CD4-positive, CD25-positive, alpha-beta regulatory T cell (primary cell): ENCODE measurements around the gene SLC12A7. TPM values are rescaled to one million over a fixed set of nuclear protein-coding genes. Genes with fewer than 3 reads are reported as not detected.

Experiments
- ATAC-seq, 2 donors: fragments of 150-1000 bp; cut with Tn5 transposase; one replicate each; pipeline ENCODE4 v1.10.0; 2021; ENCODE audit warnings: low read depth in 2 of 2, moderate number of reproducible peaks in 2 of 2, moderate library complexity in 1 of 2
- DNase-seq, 3 donors: peaks; one replicate each; pipeline versions ENCODE4 v3.0.0 to v3.0.0-alpha.2; 2012 to 2022; ENCODE audit warnings: mixed read lengths in 1 of 3
- H3K27ac ChIP-seq: one replicate; pipeline ENCODE4 v1.7.0; 2013; ENCODE audit warnings: mild to moderate bottlenecking, low read length; ENCODE audit not compliant: insufficient read depth, poor library complexity, severe bottlenecking
- H3K27me3 ChIP-seq: one replicate; pipeline ENCODE4 v1.7.0; 2013; ENCODE audit warnings: low read length; ENCODE audit not compliant: control insufficient read depth, insufficient read depth
- H3K36me3 ChIP-seq: one replicate; pipeline ENCODE4 v1.7.0; 2013; ENCODE audit warnings: mild to moderate bottlenecking, low read length, moderate library complexity; ENCODE audit not compliant: control insufficient read depth, insufficient read depth
- H3K4me1 ChIP-seq: 2 replicates; pipeline ENCODE4 v1.7.0; 2013; ENCODE audit warnings: mild to moderate bottlenecking, low read length; ENCODE audit not compliant: insufficient read depth, control insufficient read depth, poor library complexity, severe bottlenecking
- H3K4me3 ChIP-seq: one replicate; pipeline ENCODE4 v1.7.0; 2013; ENCODE audit warnings: low read depth, mild to moderate bottlenecking, low read length, moderate library complexity
- H3K9me3 ChIP-seq, 2 experiments: 1 replicate in 1 of 2; 2 replicates in 1 of 2; pipeline ENCODE4 v1.7.0; 2013; ENCODE audit warnings: low read length in 2 of 2, mild to moderate bottlenecking in 1 of 2, moderate library complexity in 1 of 2; ENCODE audit not compliant: control insufficient read depth in 2 of 2
- H3K27ac Mint-ChIP-seq, 3 donors: one replicate each; pipeline ENCODE4 v1.8.0; 2020 to 2022; ENCODE audit warnings: mild to moderate bottlenecking in 3 of 3, mixed read lengths in 3 of 3, moderate library complexity in 2 of 3
- H3K27me3 Mint-ChIP-seq: one replicate; pipeline ENCODE4 v1.8.0; 2022; ENCODE audit warnings: mild to moderate bottlenecking, mixed read lengths
- H3K36me3 Mint-ChIP-seq: one replicate; pipeline ENCODE4 v1.8.0; 2020; ENCODE audit warnings: mixed read lengths
- H3K4me1 Mint-ChIP-seq, 4 donors: one replicate each; pipeline ENCODE4 v1.8.0; 2020 to 2022; ENCODE audit warnings: mixed read lengths in 4 of 4, mild to moderate bottlenecking in 1 of 4
- H3K4me3 Mint-ChIP-seq, 4 donors: one replicate each; pipeline ENCODE4 v1.8.0; 2020 to 2022; ENCODE audit warnings: mild to moderate bottlenecking in 4 of 4, mixed read lengths in 4 of 4, moderate library complexity in 3 of 4
- H3K9me3 Mint-ChIP-seq, 7 donors: one replicate each; pipeline ENCODE4 v1.8.0; 2020 to 2022; ENCODE audit warnings: mixed read lengths in 7 of 7, mild to moderate bottlenecking in 3 of 7, moderate library complexity in 2 of 7
- polyA plus RNA-seq, 4 donors: library from polyadenylated mRNA; unstranded; fragments of 300-500 nt; fragmentation: Illumina TruSeq; gene quantifications; one replicate each; pipeline ENCODE4 v1.2.3, GENCODE V29; 2021
- total RNA-seq: library from RNA; stranded (reverse); gene quantifications from one replicate; pipeline ENCODE4 v1.2.3, GENCODE V29; 2022

The SLC12A7 gene
- total and polyA plus RNA-seq, 5 donors from 2014 or later = 2.2 to 16.0 (median 7.0) TPM

DNA sequence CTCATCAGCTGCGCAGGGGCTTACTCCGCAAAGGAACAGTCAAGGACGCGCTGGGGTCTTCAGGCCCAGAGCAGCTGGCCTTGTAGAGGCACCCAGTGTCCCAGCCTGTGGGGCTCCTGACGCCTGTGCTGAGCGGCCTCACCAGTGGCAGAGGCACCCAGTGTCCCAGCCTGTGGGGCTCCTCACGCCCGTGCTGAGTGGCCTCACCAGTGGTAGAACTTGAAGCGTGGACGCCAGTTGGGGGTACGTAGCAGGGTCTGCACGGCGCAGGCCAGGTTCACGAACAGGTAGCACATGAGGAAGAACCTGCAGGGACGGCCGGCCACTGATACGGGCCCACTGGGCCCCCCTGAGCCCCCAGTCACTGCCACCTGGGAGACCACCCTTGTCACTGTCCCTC, 35.9 kb downstream of the SLC12A7 start:
- H3K4me1 Mint-ChIP-seq = peaks cover 0 to 1% (median 0%) of the 10 kb centered on the region in 4 donors
- peaks cover 25% of the 10 kb centered on the region for H3K36me3 ChIP-seq
- H3K9me3 ChIP-seq = no peaks in the 10 kb centered on the region
- H3K27ac Mint-ChIP-seq = no peak overlapping the region
- H3K27ac ChIP-seq = no peak overlapping the region
- no peak overlapping the region for H3K4me3 Mint-ChIP-seq
- H3K4me1 ChIP-seq = no peaks in the 10 kb centered on the region
- no peak for ATAC-seq
- no peaks in the 10 kb centered on the region for H3K27me3 Mint-ChIP-seq
- H3K9me3 Mint-ChIP-seq = no peaks in the 10 kb centered on the region
- H3K27me3 ChIP-seq = no peaks in the 10 kb centered on the region
- no peak overlapping the region for H3K4me3 ChIP-seq
- peaks cover 11% of the 10 kb centered on the region for H3K36me3 Mint-ChIP-seq
- DNase-seq = no peak

DNA sequence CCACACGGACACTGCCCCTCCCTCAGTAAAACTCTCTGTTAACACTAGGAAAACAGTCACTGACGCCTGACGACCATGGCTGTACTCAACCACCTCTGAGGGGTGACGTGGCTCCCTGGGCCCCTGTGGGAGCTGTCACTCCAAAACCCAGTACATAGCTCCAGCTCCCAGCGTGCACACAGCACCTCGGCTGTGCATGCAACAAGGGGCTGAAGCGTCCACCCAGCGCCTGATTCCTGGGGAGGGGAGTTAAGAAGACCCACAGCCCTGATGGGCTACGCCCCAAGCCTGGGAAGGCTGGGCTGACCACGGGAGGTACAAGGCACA, 36.3 kb downstream of the SLC12A7 start:
- Histone ChIP-seq H3K4me3 (no peak overlapping the region), H3K4me1 (no peaks in the 10 kb centered on the region), H3K36me3 (peaks cover 24% of the 10 kb centered on the region), H3K27ac (no peak overlapping the region), H3K27me3 (no peaks in the 10 kb centered on the region), H3K9me3 (no peaks in the 10 kb centered on the region)
- DNase-seq (no peak), ATAC-seq (no peak)
- no peak overlapping the region for H3K27ac Mint-ChIP-seq
- no peak overlapping the region for H3K4me3 Mint-ChIP-seq
- H3K9me3 Mint-ChIP-seq = no peaks in the 10 kb centered on the region
- no peaks in the 10 kb centered on the region for H3K27me3 Mint-ChIP-seq
- H3K36me3 Mint-ChIP-seq = peaks cover 7% of the 10 kb centered on the region
- no peaks in the 10 kb centered on the region for H3K4me1 Mint-ChIP-seq

DNA sequence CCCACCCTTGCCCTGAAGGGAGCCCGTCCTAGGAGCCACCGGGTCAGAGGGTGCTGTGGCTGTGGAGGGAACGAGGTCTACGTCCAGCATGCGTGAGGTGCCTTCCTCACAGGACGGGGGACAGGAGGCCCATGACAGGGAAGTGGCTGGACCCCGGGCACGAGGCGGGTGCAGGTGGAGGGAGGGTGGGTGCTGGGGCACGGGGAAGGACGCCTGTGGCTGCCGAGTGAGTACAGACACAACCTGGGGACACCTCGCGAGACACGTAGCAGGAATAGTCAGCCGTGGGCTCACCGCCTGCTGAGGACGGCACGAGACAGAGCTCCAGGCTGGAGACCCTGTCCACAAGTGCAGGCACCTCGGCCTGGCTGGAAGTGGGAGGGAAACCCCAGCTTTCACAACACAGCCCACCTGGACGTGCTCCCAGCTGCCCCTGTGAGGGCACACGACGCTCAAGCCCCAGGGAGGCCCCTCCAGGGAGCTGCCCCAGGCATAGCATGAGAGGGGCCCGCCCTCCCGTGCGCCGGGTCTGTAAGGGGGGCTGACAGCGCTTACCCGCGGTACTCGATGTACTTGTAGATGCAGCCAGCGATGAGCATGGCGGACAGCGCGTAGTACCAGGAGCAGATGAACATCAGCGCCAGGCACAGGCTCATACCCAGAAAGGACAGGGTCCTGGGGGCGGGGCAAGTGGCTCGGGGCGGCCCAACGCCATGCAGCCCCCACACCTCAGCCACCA, 36.9 kb downstream of the SLC12A7 start:
- no peaks in the 10 kb centered on the region for H3K9me3 ChIP-seq
- H3K27ac Mint-ChIP-seq = no peak overlapping the region
- DNase-seq (no peak), ATAC-seq (no peak)
- H3K4me1 ChIP-seq = no peaks in the 10 kb centered on the region
- no peak overlapping the region for H3K4me3 ChIP-seq
- no peaks in the 10 kb centered on the region for H3K4me1 Mint-ChIP-seq
- peaks cover 7% of the 10 kb centered on the region for H3K36me3 Mint-ChIP-seq
- no peaks in the 10 kb centered on the region for H3K27me3 Mint-ChIP-seq
- no peaks in the 10 kb centered on the region for H3K27me3 ChIP-seq
- peaks cover 22% of the 10 kb centered on the region for H3K36me3 ChIP-seq
- no peak overlapping the region for H3K27ac ChIP-seq
- no peaks in the 10 kb centered on the region for H3K9me3 Mint-ChIP-seq
- H3K4me3 Mint-ChIP-seq = no peak overlapping the region

DNA sequence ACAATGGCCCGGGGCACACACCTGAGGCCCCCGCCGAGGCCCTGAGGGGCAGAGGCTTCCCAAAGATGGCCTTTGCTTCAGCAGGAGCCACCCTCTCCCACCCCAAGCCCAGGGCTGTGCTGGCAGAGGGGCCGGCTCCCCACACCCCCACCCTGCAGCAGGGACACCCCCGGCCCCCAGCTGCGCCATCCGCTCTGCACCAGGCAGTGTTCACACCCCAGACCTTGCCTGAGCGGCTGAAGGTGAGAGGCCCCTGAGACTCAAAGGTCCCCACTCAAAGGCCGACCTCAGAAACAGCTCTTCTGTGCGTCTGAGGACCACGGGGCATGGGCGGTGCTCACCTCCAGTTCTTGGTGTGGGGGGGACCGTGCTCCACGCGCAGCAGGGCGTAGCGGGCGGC, 37.6 kb downstream of the SLC12A7 start:
- no peak overlapping the region for H3K4me3 ChIP-seq
- H3K27ac Mint-ChIP-seq = no peak overlapping the region
- H3K4me1 ChIP-seq = no peaks in the 10 kb centered on the region
- peaks cover 7% of the 10 kb centered on the region for H3K36me3 Mint-ChIP-seq
- H3K36me3 ChIP-seq = peaks cover 20% of the 10 kb centered on the region
- H3K27ac ChIP-seq = no peak overlapping the region
- H3K9me3 Mint-ChIP-seq = no peaks in the 10 kb centered on the region
- no peak overlapping the region for H3K4me3 Mint-ChIP-seq
- H3K4me1 Mint-ChIP-seq = no peaks in the 10 kb centered on the region
- ATAC-seq = no peak
- H3K27me3 ChIP-seq = no peaks in the 10 kb centered on the region
- no peak for DNase-seq
- no peaks in the 10 kb centered on the region for H3K27me3 Mint-ChIP-seq
- H3K9me3 ChIP-seq = no peaks in the 10 kb centered on the region

DNA sequence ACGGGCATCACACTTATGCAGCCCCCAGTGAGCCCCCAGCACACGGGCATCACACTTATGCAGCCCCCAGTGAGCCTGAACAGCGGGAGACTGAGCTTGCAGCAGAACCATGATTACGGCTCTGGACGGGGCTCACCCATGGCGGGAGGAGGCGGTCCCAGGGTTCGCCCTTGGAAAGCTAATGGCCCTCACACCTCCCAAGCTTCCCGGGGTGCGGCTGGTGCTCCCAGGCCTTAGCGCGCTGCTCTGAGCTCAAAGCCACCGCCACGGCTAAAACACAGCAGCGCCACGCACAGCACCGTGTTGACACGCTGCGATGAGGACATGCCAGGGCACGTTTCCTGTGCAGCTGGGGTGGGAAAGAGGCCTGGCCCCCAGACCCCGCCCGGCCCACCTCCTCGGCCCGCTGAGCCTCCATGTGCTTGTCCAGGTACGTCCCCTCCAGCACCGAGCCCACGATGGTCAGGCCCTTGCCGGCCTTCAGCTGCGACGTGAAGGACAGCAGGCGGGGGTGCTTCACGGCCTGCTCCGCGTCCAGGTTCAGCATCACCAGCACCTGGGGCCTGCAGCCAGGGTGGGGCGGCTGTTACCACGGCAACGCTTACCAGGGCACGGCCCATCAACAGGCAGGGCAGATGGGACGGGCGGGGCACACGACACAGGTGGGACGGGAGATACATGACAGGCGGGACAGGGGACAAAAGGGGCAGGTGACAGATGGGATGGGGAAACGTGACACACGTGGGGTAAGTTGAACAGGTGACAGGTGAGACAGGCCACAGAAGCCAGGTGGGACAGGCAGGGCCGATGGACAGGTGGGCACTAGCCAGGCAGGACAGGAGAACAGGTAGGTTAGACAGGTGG, 38.4 kb downstream of the SLC12A7 start:
- Mint-ChIP-seq H3K9me3 (no peaks in the 10 kb centered on the region), H3K27ac (no peak overlapping the region), H3K36me3 (peaks cover 7% of the 10 kb centered on the region), H3K4me1 (no peaks in the 10 kb centered on the region), H3K4me3 (no peak overlapping the region), H3K27me3 (no peaks in the 10 kb centered on the region)
- H3K9me3 ChIP-seq = no peaks in the 10 kb centered on the region
- DNase-seq (no peak), ATAC-seq (no peak)
- peaks cover 18% of the 10 kb centered on the region for H3K36me3 ChIP-seq
- H3K27me3 ChIP-seq = no peaks in the 10 kb centered on the region
- no peak overlapping the region for H3K27ac ChIP-seq
- no peaks in the 10 kb centered on the region for H3K4me1 ChIP-seq
- H3K4me3 ChIP-seq = no peak overlapping the region

DNA sequence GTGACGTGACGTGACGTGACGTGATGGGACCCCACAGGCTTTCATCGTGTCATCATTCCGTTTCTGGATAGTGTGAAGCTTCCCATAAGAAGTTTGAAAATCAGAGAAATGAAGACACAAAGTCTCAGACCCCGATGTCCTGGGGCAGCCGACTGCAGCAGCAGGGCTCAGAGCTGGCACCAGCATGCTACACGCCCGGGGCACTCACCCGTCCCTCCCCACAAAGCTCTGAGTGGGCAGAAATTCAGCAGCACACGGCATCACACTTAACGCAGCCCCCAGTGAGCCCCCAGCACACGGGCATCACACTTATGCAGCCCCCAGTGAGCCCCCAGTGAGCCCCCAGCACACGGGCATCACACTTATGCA, 42.2 kb downstream of the SLC12A7 start:
- no peak for DNase-seq
- Histone ChIP-seq H3K27ac (no peak overlapping the region), H3K36me3 (peaks cover 17% of the 10 kb centered on the region), H3K4me1 (no peaks in the 10 kb centered on the region), H3K9me3 (no peaks in the 10 kb centered on the region), H3K4me3 (no peak overlapping the region), H3K27me3 (no peaks in the 10 kb centered on the region)
- H3K4me3 Mint-ChIP-seq = no peak overlapping the region
- no peaks in the 10 kb centered on the region for H3K27me3 Mint-ChIP-seq
- H3K4me1 Mint-ChIP-seq = no peaks in the 10 kb centered on the region
- peaks cover 0 to 1% (median 0%) of the 10 kb centered on the region in 7 donors for H3K9me3 Mint-ChIP-seq
- peaks cover 13% of the 10 kb centered on the region for H3K36me3 Mint-ChIP-seq
- H3K27ac Mint-ChIP-seq = no peak overlapping the region
- ATAC-seq = no peak

DNA sequence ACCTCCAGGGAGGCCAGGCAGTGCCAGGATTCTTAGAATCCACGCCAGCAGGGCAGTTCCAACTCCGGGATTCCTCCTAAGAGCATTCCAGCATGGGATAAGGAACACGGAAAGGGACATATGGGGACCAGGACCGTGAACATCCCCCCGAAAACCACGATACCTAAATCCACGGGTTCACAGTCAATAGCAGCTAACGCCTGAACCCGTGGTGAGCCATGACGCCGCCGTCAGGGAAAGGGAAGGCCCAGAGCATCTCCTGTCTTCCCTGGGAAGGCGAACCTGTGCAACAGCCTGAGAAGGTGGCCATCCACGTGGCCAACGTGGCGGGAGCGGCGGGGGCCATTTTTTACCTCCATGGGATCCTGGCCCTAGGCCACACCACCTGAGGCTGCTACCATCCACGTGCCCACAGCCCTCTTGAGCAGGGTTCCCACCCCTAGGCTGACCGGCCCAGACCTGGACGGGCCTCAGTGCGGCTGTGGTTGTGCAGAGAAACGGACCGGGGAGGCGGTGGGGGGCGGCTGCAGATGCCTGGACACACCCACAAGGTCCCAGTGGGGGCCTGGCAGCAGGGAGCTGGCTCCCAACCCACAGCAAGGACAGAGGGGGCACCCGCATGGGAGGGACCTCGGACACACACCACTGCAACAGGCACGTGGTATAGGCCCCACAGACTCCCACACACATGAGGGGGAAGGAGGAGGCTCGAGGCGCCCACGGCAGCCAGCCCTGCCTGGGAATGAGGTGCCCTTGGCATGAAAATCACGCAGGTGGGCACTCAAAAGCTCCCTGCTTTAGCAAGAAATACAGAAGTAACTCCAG, 42.8 kb downstream of the SLC12A7 start:
- peaks cover 0 to 1% (median 0%) of the 10 kb centered on the region in 7 donors for H3K9me3 Mint-ChIP-seq

More for the DNA sequence above, 42.8 kb downstream of the SLC12A7 start:
- Histone ChIP-seq H3K9me3 (no peaks in the 10 kb centered on the region), H3K4me1 (no peaks in the 10 kb centered on the region), H3K27ac (no peak overlapping the region), H3K4me3 (no peak overlapping the region), H3K27me3 (no peaks in the 10 kb centered on the region), H3K36me3 (peaks cover 18% of the 10 kb centered on the region)
- DNase-seq (no peak), ATAC-seq (no peak)
- Mint-ChIP-seq H3K27ac (no peak overlapping the region), H3K4me3 (no peak overlapping the region), H3K27me3 (no peaks in the 10 kb centered on the region), H3K36me3 (peaks cover 13% of the 10 kb centered on the region), H3K4me1 (no peaks in the 10 kb centered on the region)
